Superior temporal gyrus (tissue), 1 donor: ENCODE data around the gene L3MBTL1.

Experiments
- DNase-seq: peaks from one replicate; pipeline ENCODE4 v3.0.0-alpha.2; 2016; ENCODE audit errors: extremely low spot score

L3MBTL1 gene

DNA sequence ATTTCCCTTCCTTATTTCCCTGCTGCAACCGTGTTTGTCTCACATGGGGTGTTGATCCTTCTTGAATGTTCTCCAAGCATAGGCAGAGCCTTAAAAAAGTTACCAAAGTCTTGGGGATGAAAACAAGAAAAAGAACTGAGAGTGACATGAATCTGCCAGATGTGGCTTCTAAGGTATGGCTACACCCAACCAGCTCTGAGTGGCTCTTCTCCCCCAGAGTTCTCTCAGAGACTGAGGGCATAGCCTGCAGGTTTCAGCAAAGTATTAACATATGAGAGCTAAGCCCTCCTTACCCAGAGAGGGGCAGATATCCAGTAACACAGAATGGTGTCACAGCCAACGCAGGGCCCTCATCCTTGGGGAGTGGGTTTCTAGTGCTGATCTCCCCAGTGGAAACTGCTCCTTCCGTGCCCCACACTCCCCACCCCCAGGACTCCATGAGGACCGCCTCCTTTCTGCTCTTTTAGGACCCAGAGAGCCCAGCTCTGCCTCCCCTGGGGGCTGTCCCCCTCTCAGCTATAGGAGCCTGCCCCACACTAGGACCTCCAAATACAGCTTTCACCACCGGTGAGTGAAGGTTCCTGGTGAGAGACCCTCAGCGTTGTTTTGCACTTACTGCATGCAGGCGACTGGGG is 28.0 kb downstream of the L3MBTL1 start:
- no peak for DNase-seq

- no peak for DNase-seq
Observed at GRCh38 chr20:43536041-43536816, 28.7 kb downstream of the L3MBTL1 start.

DNA sequence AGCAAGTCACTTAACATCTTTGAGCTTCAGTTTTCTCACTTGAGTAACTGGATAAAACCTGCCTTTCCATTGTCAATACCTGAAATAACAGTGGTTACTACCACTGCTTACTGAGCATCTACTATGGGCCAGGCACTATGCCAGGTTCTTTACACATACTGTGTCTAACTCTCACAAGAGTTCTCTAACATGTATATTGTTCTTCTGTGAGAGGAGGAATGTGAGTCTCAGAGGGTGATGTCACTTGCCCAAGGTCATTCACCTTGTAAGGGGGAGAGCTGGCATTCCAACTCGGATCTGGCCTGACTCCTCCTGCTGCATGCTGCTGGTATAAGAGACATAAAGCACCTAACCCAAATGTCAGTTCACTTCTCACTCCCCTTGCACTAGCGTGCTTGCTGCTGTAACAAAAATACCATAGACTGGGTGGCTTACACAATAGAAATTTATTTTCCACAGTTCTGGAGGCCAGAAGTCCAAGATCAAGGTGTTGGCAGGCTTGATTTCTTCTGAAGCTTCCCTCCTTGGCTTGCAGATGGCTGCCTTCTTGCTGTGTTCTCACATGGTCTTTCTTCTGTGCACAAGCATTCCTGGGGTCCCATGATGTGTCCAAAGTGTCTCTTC is 29.4 kb downstream of the L3MBTL1 start:
- no peak for DNase-seq

DNA sequence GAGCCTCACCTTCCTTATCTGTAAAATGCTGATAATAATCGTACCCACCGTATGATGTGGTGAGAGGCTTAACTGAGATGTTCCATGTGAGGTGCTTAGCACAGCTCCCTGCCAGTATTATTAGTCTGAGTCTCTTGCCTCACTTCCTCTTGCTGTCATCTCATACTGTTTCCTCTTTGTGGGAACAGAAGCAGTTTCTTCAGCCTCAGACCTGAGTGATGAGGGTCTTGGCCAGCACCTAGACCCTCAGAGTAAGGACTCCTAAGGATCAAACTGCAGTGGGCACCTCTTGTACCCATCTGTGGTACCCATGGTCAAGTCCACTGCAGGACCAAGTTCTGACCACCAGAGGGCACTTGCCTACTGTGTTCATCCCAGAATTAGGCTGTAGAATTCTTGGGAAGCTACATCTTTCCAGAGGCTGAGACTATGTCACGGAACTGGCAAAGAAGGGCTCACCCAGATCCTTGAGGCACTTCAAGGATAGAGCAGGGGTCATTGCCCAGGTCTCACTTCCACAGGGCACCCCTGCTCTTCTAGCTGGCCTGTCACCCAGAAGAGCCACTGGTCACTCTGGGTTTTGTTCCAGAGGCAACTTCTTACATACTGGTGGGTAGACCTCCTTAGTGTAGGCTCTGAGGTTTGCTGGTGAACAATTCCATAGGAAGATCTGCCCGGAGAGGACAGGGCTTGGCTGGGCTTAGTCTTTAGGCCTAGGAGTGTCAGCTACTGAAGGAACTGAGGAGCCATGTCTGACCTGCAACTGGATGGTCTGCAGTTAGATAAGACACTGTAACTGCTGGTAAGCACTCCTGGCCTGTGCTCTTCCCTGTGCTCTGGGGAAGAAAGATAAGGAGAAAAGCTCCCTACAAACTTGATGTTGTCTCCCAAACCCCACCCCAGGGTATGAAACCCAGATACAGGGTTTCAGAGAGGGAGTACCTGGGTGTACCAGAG is 30.7 kb downstream of the L3MBTL1 start:
- peak; percentile 93 for DNase-seq

DNA sequence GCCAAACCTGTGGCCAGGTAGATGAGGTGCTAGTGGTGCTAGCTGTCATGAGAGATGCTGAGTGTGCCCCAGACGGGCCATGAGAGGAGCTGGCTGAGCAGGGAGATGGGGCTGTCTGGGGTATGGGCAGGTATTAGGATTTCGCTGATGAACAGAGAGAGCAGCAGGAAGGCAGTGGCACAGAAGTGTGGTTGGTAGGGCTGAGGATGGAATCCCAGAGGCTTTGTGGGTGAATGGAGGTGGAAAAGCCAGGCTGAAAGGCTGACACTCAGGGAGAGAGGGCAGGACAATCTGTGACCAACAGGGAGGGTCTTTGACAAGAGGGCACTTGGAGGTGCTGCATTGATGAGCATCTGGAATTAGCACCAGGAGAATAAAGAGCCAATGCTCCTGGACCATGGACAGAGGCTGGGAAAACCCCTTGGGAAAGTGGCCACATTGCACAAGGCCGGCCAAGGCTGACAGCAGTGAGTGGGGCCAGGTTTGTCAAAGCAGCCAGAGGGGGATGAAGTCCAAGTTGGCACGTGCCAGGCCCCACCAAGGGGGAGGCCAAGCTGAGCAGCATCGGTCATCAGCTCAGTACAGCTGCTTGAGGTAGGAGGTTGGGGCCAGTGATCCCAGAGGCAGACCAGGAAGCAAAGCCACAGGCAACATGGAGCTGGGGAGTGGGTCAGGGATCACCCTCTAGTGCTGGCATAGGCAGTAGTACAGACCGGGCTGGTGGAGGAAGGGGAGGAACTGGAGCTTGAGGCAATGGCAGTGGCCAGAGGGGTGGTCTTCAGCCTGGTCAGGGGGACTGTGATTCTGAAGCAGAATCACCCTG is 31.6 kb downstream of the L3MBTL1 start:
- no peak for DNase-seq

- DNase-seq = no peak
Observed at GRCh38 chr20:43539975-43540672, 32.6 kb downstream of the L3MBTL1 start.

- DNase-seq = no peak
Observed at GRCh38 chr20:43540673-43541060, 33.2 kb downstream of the L3MBTL1 start.

DNA sequence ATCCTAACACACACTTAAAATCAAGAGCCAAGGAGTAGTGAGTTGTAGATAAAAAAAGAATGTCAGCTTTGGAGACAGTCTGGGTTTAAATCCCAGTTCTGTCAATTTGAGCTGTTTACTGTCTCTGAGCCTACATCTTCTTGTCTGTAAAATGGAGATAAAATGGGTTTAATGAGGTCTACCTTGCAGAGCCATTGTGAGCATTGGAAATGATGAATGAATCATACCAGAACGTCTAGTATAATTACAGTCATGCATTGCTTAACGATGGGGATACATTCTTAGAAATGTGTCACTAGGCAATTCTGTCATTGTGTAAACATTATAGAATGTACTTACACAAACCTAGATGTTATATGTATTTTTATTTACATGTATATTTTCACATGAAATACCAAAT is 33.7 kb downstream of the L3MBTL1 start:
- no peak for DNase-seq

GRCh38 chr20:43542161-43542560 is 34.7 kb downstream of the L3MBTL1 start:
- no peak for DNase-seq

- no peak for DNase-seq
Observed at GRCh38 chr20:43542674-43543073, 35.2 kb downstream of the L3MBTL1 start.

GRCh38 chr20:43543138-43543537 is 35.6 kb downstream of the L3MBTL1 start:
- no peak for DNase-seq

GRCh38 chr20:43544501-43544900 is 37.0 kb downstream of the L3MBTL1 start:
- DNase-seq = no peak

DNA sequence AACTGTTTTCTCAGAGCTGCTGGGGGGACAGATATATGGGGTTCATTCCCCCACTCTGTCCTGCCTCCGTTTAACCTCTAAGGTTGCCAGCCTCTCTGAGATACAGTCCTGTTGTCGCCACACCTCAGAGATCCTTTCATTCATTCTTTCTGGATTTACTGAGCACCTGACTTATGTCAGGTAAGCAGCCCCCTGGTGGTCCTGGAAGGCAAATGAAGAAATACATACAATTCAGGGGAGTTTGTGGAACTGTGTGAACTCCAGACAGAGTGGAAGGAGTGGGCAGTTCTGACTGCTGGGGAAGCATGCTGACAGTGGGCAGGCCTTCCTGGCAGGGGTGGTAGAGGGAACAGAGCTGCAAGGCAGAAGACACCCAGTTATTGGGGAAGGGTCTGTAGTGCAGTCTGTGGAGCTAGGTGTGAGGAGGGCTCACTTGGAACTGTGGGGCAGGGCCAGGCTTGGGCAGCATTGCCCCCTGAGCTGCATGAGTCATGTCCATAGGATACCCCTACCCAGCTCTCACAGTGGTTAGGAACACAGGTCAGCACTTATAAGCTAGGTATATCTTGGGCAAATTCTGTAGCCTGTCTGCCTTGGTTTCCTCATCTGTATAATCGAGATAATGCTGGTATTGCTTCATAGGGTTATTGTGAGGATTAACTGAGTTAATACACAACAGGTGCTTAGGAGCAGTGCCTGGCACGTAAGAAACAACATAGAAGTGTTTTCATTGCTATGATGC is 38.5 kb downstream of the L3MBTL1 start:
- DNase-seq = no peak

DNA sequence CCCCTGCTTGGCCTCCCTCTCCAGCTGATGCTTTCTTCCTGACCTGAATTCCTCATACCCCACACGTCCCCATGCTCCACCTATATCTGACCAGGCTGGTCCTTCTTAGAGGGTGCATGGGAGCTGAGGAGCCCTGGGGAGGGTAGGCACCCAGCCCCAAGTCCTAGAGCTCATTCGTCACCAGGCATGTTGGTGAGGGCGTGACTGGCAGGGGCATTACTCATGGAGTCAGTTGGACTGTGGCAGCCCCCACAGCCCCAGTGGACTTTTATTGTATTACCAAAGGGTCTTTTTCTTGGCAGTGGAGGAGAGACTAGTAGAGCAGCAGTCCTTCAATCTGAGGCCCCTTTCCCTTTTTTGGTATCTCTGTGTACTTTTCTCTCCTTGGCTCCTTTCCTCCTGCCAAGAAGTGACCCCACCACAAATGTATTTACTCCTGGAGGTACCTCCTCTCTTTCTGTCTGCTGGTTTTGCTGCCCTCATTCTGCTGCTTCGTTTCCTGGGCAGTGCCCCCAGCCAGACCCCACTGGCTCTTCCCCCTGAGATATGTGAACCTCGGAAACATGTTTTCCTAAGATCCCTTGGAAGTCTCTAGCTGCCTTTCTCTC is 40.9 kb downstream of the L3MBTL1 start:
- DNase-seq = no peak

- DNase-seq = no peak
Observed at GRCh38 chr20:43549416-43550065, 42.0 kb downstream of the L3MBTL1 start.

DNA sequence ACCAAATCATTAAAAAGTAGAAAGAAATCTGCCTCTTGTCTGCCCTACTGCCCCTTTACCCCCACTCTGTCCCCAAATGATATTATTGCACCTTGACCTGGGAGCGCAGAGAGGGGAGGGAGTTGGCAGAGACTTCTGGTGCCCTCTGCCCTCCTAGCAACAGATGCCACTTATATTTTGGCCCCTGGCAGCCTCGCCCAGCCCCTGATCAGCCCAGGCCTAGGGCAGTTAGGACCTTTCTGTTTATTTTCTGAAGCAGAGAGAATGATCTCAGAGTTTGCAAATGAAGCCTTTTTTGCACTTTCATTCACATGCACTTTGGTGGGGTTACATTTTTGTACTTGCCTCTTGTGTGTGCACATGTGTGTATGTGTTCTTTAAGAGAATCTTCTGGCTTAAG is 43.0 kb downstream of the L3MBTL1 start:
- DNase-seq = no peak

- no peak for DNase-seq
Observed at GRCh38 chr20:43554369-43554768, 46.9 kb downstream of the L3MBTL1 start.

- no peak for DNase-seq
Observed at GRCh38 chr20:43558412-43559146, 51.1 kb downstream of the L3MBTL1 start, which contains the start of gene SGK2. Gene SGK2 (plus strand): TSS chr20:43559027. CDS start chr20:43566496, 7,469 bp downstream.
